ENCODE results near the gene FAS.

Gene FAS

DNA sequence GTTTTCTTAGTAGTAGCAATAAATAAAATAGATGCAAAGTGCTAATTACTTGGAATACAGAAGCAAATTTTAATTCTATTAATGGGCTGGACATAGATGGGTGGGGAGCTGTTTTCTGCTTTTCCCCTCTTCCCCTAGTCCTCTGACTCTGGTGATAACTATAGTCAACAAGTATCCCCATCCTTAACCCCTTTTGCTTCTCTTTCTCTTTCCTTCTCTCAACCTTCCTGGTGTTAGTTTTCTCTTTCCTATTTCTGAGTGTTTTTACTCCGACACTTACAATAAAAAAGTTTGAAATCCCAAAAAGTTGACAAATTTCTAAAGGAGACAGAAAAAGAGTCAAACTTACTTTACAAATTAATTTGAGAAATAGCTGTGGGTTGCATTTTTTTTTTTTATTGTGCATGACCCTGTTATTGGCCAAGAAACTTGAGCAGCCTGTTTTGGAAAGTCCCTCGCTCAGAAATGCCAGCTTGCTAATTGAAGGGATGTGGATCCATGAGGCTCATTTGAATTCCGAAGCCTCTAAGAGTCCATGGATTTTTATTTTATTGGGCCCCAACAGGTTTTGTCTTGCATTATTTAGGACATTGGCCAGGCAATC, 2.4 kb downstream of the FAS start:
- Histone ChIP-seq H3K4me3 (replicated peaks; ENCODE audit: low read depth, low read length) (peak overlapping the region; percentile 95), H3K27me3 (replicated peaks; ENCODE audit: control insufficient read depth, insufficient read depth, low read length) (no peaks in the 10 kb centered on the region)

DNA sequence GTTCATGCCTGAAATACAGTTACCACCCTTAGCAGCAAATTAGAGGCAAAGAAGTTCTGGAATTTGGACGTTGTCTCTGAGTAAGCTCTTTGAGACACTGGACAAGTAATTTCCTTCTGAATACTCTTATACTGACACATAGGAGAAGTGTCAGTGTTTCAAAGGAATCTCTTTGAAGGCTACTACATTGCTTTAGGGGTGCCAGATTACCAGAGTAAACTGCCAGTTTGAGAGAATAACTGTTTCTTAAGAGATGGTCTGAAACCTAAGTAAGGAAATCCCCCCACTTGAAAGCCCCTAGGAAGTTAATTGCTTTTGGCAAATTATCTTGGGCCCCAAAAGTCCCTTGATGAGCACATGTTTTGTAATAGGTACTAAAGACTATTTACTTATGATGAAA, 3.4 kb downstream of the FAS start:
- TF ChIP-seq, protein P1, sequence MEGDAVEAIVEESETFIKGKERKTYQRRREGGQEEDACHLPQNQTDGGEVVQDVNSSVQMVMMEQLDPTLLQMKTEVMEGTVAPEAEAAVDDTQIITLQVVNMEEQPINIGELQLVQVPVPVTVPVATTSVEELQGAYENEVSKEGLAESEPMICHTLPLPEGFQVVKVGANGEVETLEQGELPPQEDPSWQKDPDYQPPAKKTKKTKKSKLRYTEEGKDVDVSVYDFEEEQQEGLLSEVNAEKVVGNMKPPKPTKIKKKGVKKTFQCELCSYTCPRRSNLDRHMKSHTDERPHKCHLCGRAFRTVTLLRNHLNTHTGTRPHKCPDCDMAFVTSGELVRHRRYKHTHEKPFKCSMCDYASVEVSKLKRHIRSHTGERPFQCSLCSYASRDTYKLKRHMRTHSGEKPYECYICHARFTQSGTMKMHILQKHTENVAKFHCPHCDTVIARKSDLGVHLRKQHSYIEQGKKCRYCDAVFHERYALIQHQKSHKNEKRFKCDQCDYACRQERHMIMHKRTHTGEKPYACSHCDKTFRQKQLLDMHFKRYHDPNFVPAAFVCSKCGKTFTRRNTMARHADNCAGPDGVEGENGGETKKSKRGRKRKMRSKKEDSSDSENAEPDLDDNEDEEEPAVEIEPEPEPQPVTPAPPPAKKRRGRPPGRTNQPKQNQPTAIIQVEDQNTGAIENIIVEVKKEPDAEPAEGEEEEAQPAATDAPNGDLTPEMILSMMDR (IDR thresholded peaks at IDR 0.05; ENCODE audit: insufficient read depth, low read length, poor library complexity, severe bottlenecking): no peak
- DNase-seq (ENCODE audit: extremely low read depth, insufficient read length): no peak
- Histone ChIP-seq H3K27me3 (replicated peaks; ENCODE audit: control insufficient read depth, insufficient read depth, low read length) (no peaks in the 10 kb centered on the region), H3K4me3 (replicated peaks; ENCODE audit: low read depth, low read length) (peak overlapping the region; percentile 95), H3K36me3 (ENCODE audit: control insufficient read depth, insufficient read depth, low read length) (no peaks in the 10 kb centered on the region; the same call in 1 of the 2 replicates)

More for the DNA sequence above, 2.4 kb downstream of the FAS start:
- no peak for DNase-seq (ENCODE audit: extremely low read depth, insufficient read length)
- H3K36me3 ChIP-seq (ENCODE audit: control insufficient read depth, insufficient read depth, low read length): no peaks in the 10 kb centered on the region; the same call in 1 of the 2 replicates
- TF ChIP-seq, protein P1 (IDR thresholded peaks at IDR 0.05; ENCODE audit: insufficient read depth, low read length, poor library complexity, severe bottlenecking): no peak

DNA sequence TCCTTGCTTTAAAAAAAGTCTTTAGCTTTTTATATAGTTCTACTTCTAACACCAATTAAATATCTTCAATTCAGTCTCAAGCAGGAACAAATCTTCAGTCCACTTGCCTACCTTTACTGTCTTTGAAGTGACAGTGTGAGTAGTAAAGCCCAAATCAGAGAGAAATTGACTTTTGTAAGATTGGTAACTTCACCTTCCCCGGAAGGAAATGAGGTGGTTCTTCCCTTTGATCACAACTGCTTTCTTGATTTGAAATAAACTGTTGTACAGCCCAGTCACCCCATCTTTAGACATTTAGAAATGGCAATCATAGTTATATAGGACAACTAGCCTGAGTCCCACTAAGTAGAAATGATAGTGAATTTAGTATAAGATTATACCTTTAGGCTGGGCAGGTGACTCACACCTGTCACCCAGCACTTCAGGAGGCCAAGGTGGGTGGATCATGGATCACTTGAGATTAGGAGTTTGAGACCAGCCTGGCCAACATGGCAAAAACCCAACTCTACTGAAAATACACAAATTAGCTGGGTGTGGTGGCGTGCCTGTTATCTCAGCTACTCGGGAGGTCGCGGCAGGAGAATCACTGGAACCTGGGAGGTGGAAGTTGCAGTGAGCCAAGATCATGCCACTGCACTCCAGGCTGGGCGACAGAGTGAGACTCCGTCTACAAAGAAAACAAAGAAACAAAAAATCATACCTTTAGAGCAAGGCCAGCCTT, 4.7 kb downstream of the FAS start:
- H3K36me3 ChIP-seq (ENCODE audit: control insufficient read depth, insufficient read depth, low read length): no peaks in the 10 kb centered on the region; the same call in 1 of the 2 replicates
- H3K4me3 ChIP-seq (replicated peaks; ENCODE audit: low read depth, low read length): peak overlapping the region; percentile 34
- TF ChIP-seq, protein P1 (IDR thresholded peaks at IDR 0.05; ENCODE audit: insufficient read depth, low read length, poor library complexity, severe bottlenecking): no peak
- no peaks in the 10 kb centered on the region for H3K27me3 ChIP-seq (replicated peaks; ENCODE audit: control insufficient read depth, insufficient read depth, low read length)
- DNase-seq (ENCODE audit: extremely low read depth, insufficient read length): no peak

DNA sequence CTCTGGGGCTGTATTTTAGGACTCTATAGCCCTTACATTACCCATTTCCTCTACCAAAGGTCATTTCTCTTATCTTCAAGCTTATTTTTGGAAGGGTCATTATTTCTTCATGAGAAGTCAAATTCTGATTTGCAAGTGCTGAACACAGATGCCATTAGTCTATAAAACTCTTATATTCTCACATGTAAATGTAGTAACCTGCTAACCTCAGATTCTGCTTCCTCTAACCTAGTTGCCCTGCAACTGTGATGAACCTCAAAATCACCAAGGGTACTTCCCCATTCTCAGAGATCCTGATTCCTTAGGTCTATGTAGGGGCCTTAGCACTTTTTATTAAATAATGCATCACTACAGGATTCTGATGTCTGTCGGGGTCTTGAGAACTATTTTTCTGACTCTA, 6.3 kb downstream of the FAS start:
- Histone ChIP-seq H3K4me3 (replicated peaks; ENCODE audit: low read depth, low read length) (peak overlapping the region; percentile 25), H3K27me3 (replicated peaks; ENCODE audit: control insufficient read depth, insufficient read depth, low read length) (no peaks in the 10 kb centered on the region), H3K36me3 (ENCODE audit: control insufficient read depth, insufficient read depth, low read length) (no peaks in the 10 kb centered on the region; the same call in 1 of the 2 replicates)
- TF ChIP-seq, protein P1 (IDR thresholded peaks at IDR 0.05; ENCODE audit: insufficient read depth, low read length, poor library complexity, severe bottlenecking): no peak
- DNase-seq (ENCODE audit: extremely low read depth, insufficient read length): no peak

DNA sequence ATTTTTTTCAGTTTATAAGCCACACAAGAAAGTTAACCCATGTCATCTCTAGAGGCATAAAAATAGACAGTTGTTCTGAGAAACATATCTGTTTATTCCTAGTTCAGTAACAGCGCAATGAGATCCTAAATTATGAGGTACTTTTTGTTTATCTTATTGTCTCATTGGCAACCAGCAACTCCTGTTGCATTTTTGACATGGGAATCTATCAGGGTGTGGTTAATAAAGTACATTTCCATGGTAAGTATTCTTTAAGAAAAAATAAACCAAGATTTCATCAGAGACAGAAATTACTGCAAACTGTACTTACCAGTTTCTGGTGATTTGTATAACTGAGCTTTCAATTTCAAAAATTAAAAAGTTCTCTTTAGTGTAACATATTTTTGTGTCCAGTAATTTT, 9.0 kb downstream of the FAS start:
- H3K27me3 ChIP-seq (replicated peaks; ENCODE audit: control insufficient read depth, insufficient read depth, low read length): no peaks in the 10 kb centered on the region
- DNase-seq (ENCODE audit: extremely low read depth, insufficient read length): no peak
- peak overlapping the region; percentile 30 for H3K4me3 ChIP-seq (replicated peaks; ENCODE audit: low read depth, low read length)
- H3K36me3 ChIP-seq (ENCODE audit: control insufficient read depth, insufficient read depth, low read length): peaks cover 2% of the 10 kb centered on the region
- TF ChIP-seq, protein P1 (IDR thresholded peaks at IDR 0.05; ENCODE audit: insufficient read depth, low read length, poor library complexity, severe bottlenecking): no peak

All from GM06990 (cell line).